ENCODE results near the gene ZBTB34.

The ZBTB34 gene

DNA sequence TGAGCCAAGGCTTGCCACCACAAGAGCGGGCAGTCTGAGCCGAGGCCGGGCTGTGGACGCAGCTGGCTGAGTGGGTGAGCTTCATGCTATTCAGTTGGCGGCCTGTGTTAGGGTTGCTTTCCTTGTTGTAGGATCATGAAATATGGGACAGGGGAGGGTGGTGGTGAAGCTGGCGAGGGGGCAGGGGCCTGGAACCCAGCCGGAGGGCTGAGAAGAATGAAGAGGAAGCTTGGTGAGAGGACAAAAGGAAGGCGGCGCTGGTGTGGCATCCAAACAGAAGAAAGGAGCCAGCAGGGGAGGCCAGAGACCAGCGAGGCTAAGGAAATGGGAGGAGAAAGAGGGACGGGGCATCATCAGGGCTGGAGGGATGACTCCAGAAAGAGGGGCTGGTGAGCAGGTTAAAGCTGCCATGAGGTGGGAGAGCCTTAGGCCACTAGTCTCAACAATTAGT, 72.5 kb downstream of the ZBTB34 start:
- no peak for DNase-seq

DNA sequence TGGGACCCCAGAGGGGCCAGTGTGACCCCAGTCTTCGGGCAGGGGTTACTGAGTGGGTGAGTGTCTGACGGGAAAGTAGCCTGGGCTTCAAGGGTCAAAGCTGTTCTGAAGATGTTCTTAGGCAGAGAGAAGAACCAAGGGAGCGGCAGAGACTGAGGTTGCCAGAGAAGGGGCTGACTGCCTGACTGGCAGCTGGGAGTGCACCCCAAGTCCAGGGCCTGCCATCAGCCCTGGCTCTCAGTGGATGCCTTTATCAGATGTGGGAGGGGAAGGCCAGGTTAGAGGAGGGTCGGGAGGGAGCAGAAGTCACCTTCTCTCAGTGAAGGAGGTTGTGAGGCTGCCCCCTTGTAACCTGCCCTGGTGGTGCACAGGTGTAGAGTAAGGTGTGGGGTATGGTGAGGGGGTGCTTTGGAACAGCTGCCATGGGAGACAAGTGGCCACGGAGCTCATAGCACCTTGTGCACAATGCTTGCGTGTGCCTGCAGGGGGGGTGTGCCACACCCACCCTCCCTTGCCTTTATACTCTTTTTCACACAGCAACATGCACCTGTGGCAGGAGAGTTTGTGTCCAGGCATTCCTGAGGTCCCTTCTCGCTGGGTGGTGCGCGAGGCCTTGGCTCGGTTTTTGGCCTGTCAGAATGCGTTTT, 73.0 kb downstream of the ZBTB34 start:
- no peak for DNase-seq

DNA sequence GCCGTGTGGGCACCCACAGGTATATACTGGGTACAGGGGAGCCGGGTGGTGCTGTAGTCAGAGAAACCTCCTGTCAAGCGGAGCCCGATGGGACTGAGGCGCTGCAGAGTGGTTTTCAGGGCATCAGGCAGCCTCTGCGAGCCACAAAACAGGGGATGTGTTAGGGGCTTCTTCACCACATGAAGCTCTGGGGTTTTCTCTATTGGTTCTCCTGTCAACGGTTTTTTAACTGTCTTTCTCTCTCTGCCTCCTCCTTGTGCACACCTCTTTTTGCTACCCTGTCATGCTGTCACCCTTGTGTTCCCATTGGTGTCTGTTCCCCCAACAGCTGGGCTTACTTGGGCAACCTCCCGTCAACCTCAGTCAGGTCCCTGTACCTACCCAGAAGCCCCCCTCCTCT, 74.0 kb downstream of the ZBTB34 start:
- DNase-seq, result no peak

Measured in NCI-H2029 (cell line).